Cortex of kidney (tissue), 1 donor: Measurements from ENCODE around the gene S100A3.

ENCODE experiments used
- DNase-seq: peaks from one replicate; lab custom pipeline; 2025; lab: John Stamatoyannopoulos, UW

Gene S100A3

GRCh38 chr1:153547560-153548551 lies 1.2 kb downstream of the S100A3 start:
- no peak for DNase-seq

GRCh38 chr1:153546796-153547559 lies 2.1 kb downstream of the S100A3 start:
- DNase-seq = no peak

- DNase-seq = no peak
Observed at GRCh38 chr1:153546371-153546770, 2.7 kb downstream of the S100A3 start.

GRCh38 chr1:153545067-153546055 lies 3.7 kb downstream of the S100A3 start, which contains the start of gene S100A4:
TSS of gene S100A4 (minus strand) at chr1:153545806. CDS start at chr1:153544794, 1,012 bp downstream.
- no peak for DNase-seq

- no peak for DNase-seq
Observed at GRCh38 chr1:153544453-153545066, 4.5 kb downstream of the S100A3 start.

GRCh38 chr1:153543736-153544135 lies 5.3 kb downstream of the S100A3 start:
- no peak for DNase-seq

- no peak for DNase-seq
Observed at GRCh38 chr1:153542956-153543711, 5.9 kb downstream of the S100A3 start.

GRCh38 chr1:153541641-153542590 lies 7.1 kb downstream of the S100A3 start:
- no peak for DNase-seq

- no peak for DNase-seq
Observed at GRCh38 chr1:153540394-153541361, 8.4 kb downstream of the S100A3 start, which contains the start of gene S100A5. TSS of gene S100A5 (minus strand) at chr1:153540934. CDS start at chr1:153540191, 743 bp downstream.

GRCh38 chr1:153539395-153540093 lies 9.5 kb downstream of the S100A3 start:
- no peak for DNase-seq

- DNase-seq = no peak
Observed at GRCh38 chr1:153538315-153538821, 10.7 kb downstream of the S100A3 start.

- DNase-seq = no peak
Observed at GRCh38 chr1:153537376-153537730, 11.7 kb downstream of the S100A3 start.

GRCh38 chr1:153536671-153537375 lies 12.2 kb downstream of the S100A3 start:
- DNase-seq = no peak

- DNase-seq = no peak
Observed at GRCh38 chr1:153536012-153536670, 12.9 kb downstream of the S100A3 start.

GRCh38 chr1:153535242-153536011 lies 13.6 kb downstream of the S100A3 start, which contains the start of gene S100A6:
TSS of gene S100A6 (minus strand) at chr1:153535991. CDS start at chr1:153535339, 652 bp downstream.
- DNase-seq = no peak
